IMR-90 (cell line): ENCODE results near the gene TRAPPC2L. TPM values are rescaled to one million over a fixed set of nuclear protein-coding genes. Genes with fewer than 3 reads are reported as not detected.

Experiments
- ATAC-seq: fragments of 200-7000 bp; cut with Tn5 transposase; 2 replicates; pipeline ENCODE4 v1.9.1; 2020; ENCODE audit warnings: low read depth, mild to moderate bottlenecking, moderate library complexity
- BruUV-seq: library from RNA; stranded (reverse); fragments of 400-500 nt; replicated peaks from 2 replicates; lab custom pipeline; 2021; lab: Mats Ljungman, UMichigan
- CTCF ChIA-PET: fragments of 300-600 bp; formaldehyde crosslinking; extraction: SDS; loops from one replicate; lab custom pipeline; 2021; ENCODE audit warnings: antibody characterized with exemption; lab: Yijun Ruan, JAX
- POLR2A ChIA-PET: fragments of 300-600 bp; sonication (Branson Sonifier 250); formaldehyde crosslinking; loops from one replicate; lab custom pipeline; 2022; ENCODE audit warnings: antibody characterized with exemption; ENCODE audit not compliant: unreplicated experiment; lab: Charles Lee
- DNase-seq: peaks from one replicate; pipeline ENCODE4 v3.0.0; 2013
- H2AFZ ChIP-seq: replicated peaks from 2 replicates; pipeline ENCODE3; 2013; ENCODE audit warnings: low read length, mild to moderate bottlenecking; ENCODE audit not compliant: poor library complexity
- H2AK5ac ChIP-seq: 2 replicates; pipeline ENCODE4 v1.6.1; 2013; ENCODE audit warnings: low read depth, low read length, inconsistent platforms
- H2AK9ac ChIP-seq: replicated peaks from 2 replicates; pipeline ENCODE3; 2013; ENCODE audit warnings: mild to moderate bottlenecking, low read depth, low read length, moderate library complexity; ENCODE audit not compliant: poor library complexity
- H2BK120ac ChIP-seq: 2 replicates; pipeline ENCODE4 v1.6.1; 2013; ENCODE audit warnings: low read depth, low read length, inconsistent platforms
- H2BK15ac ChIP-seq: 3 replicates; pipeline ENCODE4 v1.6.1; 2013; ENCODE audit warnings: low read depth, low read length, inconsistent platforms
- H2BK20ac ChIP-seq: 2 replicates; pipeline ENCODE4 v1.6.1; 2013; ENCODE audit warnings: low read depth, mild to moderate bottlenecking, inconsistent platforms, low read length, moderate library complexity
- H2BK5ac ChIP-seq: 2 replicates; pipeline ENCODE4 v1.6.1; 2013; ENCODE audit warnings: mild to moderate bottlenecking, low read depth, low read length, inconsistent platforms; ENCODE audit not compliant: poor library complexity, severe bottlenecking
- H3K14ac ChIP-seq: replicated peaks from 2 replicates; pipeline ENCODE4 v1.6.1; 2013; ENCODE audit warnings: low read depth, low read length, inconsistent platforms
- H3K18ac ChIP-seq: 2 replicates; pipeline ENCODE4 v1.6.1; 2013; ENCODE audit warnings: low read depth, low read length, control low read depth
- H3K23ac ChIP-seq: 2 replicates; pipeline ENCODE4 v1.6.1; 2013; ENCODE audit warnings: low read depth, low read length, inconsistent platforms
- H3K27ac ChIP-seq: 2 replicates; pipeline ENCODE4 v1.5.1; 2013; ENCODE audit warnings: mild to moderate bottlenecking, control low read depth, low read length; ENCODE audit not compliant: insufficient read depth
- H3K27me3 ChIP-seq: 2 replicates; pipeline ENCODE4 v1.6.1; 2013; ENCODE audit warnings: low read length; ENCODE audit not compliant: control insufficient read depth, insufficient read depth
- H3K36me3 ChIP-seq: 2 replicates; pipeline ENCODE4 v1.6.1; 2013; ENCODE audit warnings: low read length, mixed read lengths; ENCODE audit not compliant: control insufficient read depth, insufficient read depth
- H3K4ac ChIP-seq: 2 replicates; pipeline ENCODE4 v1.6.1; 2013; ENCODE audit warnings: low read depth, low read length, inconsistent platforms
- H3K4me1 ChIP-seq: 2 replicates; pipeline ENCODE4 v1.6.1; 2013; ENCODE audit warnings: low read length, mixed read lengths; ENCODE audit not compliant: control insufficient read depth, insufficient read depth
- H3K4me2 ChIP-seq: 2 replicates; pipeline ENCODE4 v1.6.1; 2013; ENCODE audit warnings: low read depth, mild to moderate bottlenecking, control low read depth, low read length, moderate library complexity
- H3K4me3 ChIP-seq: 2 replicates; pipeline ENCODE4 v1.5.1; 2013; ENCODE audit warnings: low read depth, mild to moderate bottlenecking, control low read depth, low read length, moderate library complexity; ENCODE audit not compliant: insufficient read depth
- H3K56ac ChIP-seq: 2 replicates; pipeline ENCODE4 v1.6.1; 2013; ENCODE audit warnings: low read length, inconsistent platforms; ENCODE audit not compliant: insufficient read depth; ENCODE audit errors: extremely low read depth
- H3K79me1 ChIP-seq, 2 experiments: 2 replicates each; pipeline ENCODE4 v1.6.1; 2013; ENCODE audit warnings: low read length in 2 of 2, inconsistent platforms in 1 of 2, low read depth in 1 of 2
- H3K9ac ChIP-seq: 2 replicates; pipeline ENCODE4 v1.6.1; 2013; ENCODE audit warnings: low read depth, low read length, control low read depth
- H3K9me1 ChIP-seq: 2 replicates; pipeline ENCODE4 v1.6.1; 2013; ENCODE audit warnings: low read length, inconsistent platforms; ENCODE audit not compliant: insufficient read depth
- H3K9me3 ChIP-seq: 2 replicates; pipeline ENCODE4 v1.6.1; 2013; ENCODE audit warnings: low read length; ENCODE audit not compliant: control insufficient read depth, insufficient read depth
- H4K20me1 ChIP-seq: 2 replicates; pipeline ENCODE4 v1.6.1; 2013; ENCODE audit warnings: low read length, inconsistent platforms; ENCODE audit not compliant: insufficient read depth
- H4K5ac ChIP-seq: 2 replicates; pipeline ENCODE4 v1.6.1; 2013; ENCODE audit warnings: mild to moderate bottlenecking, low read depth, low read length, control low read depth
- H4K8ac ChIP-seq, 2 experiments: 2 replicates each; pipeline ENCODE4 v1.6.1; 2013; ENCODE audit warnings: low read depth in 2 of 2, low read length in 2 of 2, control low read depth in 1 of 2, inconsistent platforms in 1 of 2
- H4K91ac ChIP-seq: 2 replicates; pipeline ENCODE4 v1.6.1; 2013; ENCODE audit warnings: low read depth, low read length, inconsistent platforms; ENCODE audit not compliant: insufficient read depth
- NFE2L2 ChIP-seq: fragments of 150-350 bp; IDR thresholded peaks from 2 replicates; pipeline ENCODE4 v1.6.1; 2016; ENCODE audit warnings: low read depth, mild to moderate bottlenecking, low read length
- RAD21 ChIP-seq: IDR thresholded peaks from 2 replicates; pipeline ENCODE4 v1.6.1; 2012; ENCODE audit warnings: low read length, improper control_type of control experiment
- RCOR1 ChIP-seq: IDR thresholded peaks from 2 replicates; pipeline ENCODE4 v1.6.1; 2012; ENCODE audit warnings: mild to moderate bottlenecking, low read length, improper control_type of control experiment; ENCODE audit not compliant: insufficient replicate concordance
- SMC3 ChIP-seq: fragments of 150-350 bp; IDR thresholded peaks from 2 replicates; pipeline ENCODE4 v1.6.1; 2016; ENCODE audit warnings: low read depth, mild to moderate bottlenecking, antibody characterized with exemption, low read length, moderate library complexity
- WGBS, 2 experiments: methylation state at CpG; one replicate each; pipeline versions ENCODE4 v1.1.5 to v1.1.7; 2013; ENCODE audit warnings: missing lambda C conversion rate in 2 of 2; ENCODE audit not compliant: insufficient read length in 1 of 2; ENCODE audit errors: extremely low coverage in 2 of 2; 5-methylcytosine and 5-hydroxymethylcytosine counted together
- dilution Hi-C: fragments of 300-500 bp; cut with HindIII; formaldehyde crosslinking; loops from one replicate; pipeline ENCODE4 v1.14.3; 2018; ENCODE audit warnings: low sequenced_read_pairs; ENCODE audit not compliant: unreplicated experiment
- in situ Hi-C: fragments of 300-500 bp; cut with MboI; formaldehyde crosslinking; loops from 3 replicates; pipeline ENCODE4 v1.14.3; 2019; ENCODE audit warnings: low sequenced_read_pairs, inconsistent platforms, mixed read lengths
- intact Hi-C: fragments of 100-400 bp; cut with micrococcal nuclease; formaldehyde crosslinking; loops from 2 replicates; pipeline ENCODE4 v1.10.0; 2022
- polyA plus RNA-seq, 3 experiments: library from polyadenylated mRNA; depleted of rRNA; stranded (reverse); fragments of >200 nt; gene quantifications; 2 replicates each; pipeline ENCODE4 v1.2.3, GENCODE V29; 2012; ENCODE audit warnings: low replicate concordance in 1 of 3
- total RNA-seq: library from RNA; depleted of rRNA; stranded (reverse); fragments of >200 nt; gene quantifications from 2 replicates; pipeline ENCODE4 v1.2.3, GENCODE V29; 2012

TRAPPC2L gene
- total and polyA plus RNA-seq, 2 of the 4 experiments (the other 2 are of a cell fraction): 102 to 109 TPM

GRCh38 chr16:88899901-88900661 lies 43.2 kb downstream of the TRAPPC2L start:
- in situ Hi-C loops (no loop called here), intact Hi-C loops (no loop called here), dilution Hi-C loops (no loop called here)

More at GRCh38 chr16:88899901-88900661, 43.2 kb downstream of the TRAPPC2L start:
- peaks cover 23% of the 10 kb centered on the region; the same call in 1 of the 2 replicates for H3K27me3 ChIP-seq
- no TSS peak for BruUV-seq
- no peak overlapping the region for H3K4me2 ChIP-seq
- H3K4me1 ChIP-seq: no peaks in the 10 kb centered on the region
- no peak overlapping the region for H3K4ac ChIP-seq
- ATAC-seq (no peak), DNase-seq (no peak)
- H3K18ac ChIP-seq: no peak overlapping the region
- H2BK15ac ChIP-seq: no peak overlapping the region
- ChIA-PET CTCF (no interaction called here), POLR2A (no interaction called here)
- no peaks in the 10 kb centered on the region for H3K79me1 ChIP-seq
- H2AK5ac ChIP-seq: no peak overlapping the region
- WGBS, 2 experiments: 47% methylated on average over 16 of the region's 41 CpGs; no CpG with 5 or more reads in 1 of the 2 experiments
- no peak overlapping the region for H2BK5ac ChIP-seq
- H4K5ac ChIP-seq: no peak overlapping the region
- no peak overlapping the region for H3K9ac ChIP-seq
- no peak overlapping the region for H2BK20ac ChIP-seq
- H3K9me3 ChIP-seq: no peaks in the 10 kb centered on the region
- no peak overlapping the region for H3K56ac ChIP-seq
- no peak overlapping the region for H3K23ac ChIP-seq
- H2AK9ac ChIP-seq: no peak overlapping the region
- no peak overlapping the region for H3K4me3 ChIP-seq
- H4K20me1 ChIP-seq: no peaks in the 10 kb centered on the region
- no peaks in the 10 kb centered on the region for H3K36me3 ChIP-seq
- H3K9me1 ChIP-seq: no peaks in the 10 kb centered on the region
- H3K27ac ChIP-seq: no peak overlapping the region
- TF ChIP-seq SMC3 (no peak), RCOR1 (no peak), NFE2L2 (no peak), RAD21 (no peak)
- H2AFZ ChIP-seq: no peak overlapping the region
- no peak overlapping the region for H2BK120ac ChIP-seq
- H4K91ac ChIP-seq: no peak overlapping the region
- H3K14ac ChIP-seq: no peak overlapping the region
- no peak overlapping the region for H4K8ac ChIP-seq
